Activated T-helper 2 cell treated with anti-CD3 and anti-CD28 coated beads, Interferon-gamma antibody, Interleukin-2, Interleukin-4, amounts not matched to agents 10 μg/mL and 5 μg/mL and 100 μg/mL, durations not matched to agents 14 hours and 24 hours and 36 hours (primary cell): ENCODE data around the gene WNT8A. TPM values are rescaled to one million over a fixed set of nuclear protein-coding genes. Genes with fewer than 3 reads are reported as not detected.
A peak's percentile ranks its signal among the peaks of the same experiment; 100 is the strongest.
"Not testable (repeated sequence)": the region's sequence is repeated elsewhere in the genome, so short reads cannot be mapped to it uniquely, and the experiment has no call there.

ENCODE experiments used
- DNase-seq: peaks from one replicate; pipeline ENCODE4 v3.0.0; 2021; ENCODE audit warnings: low spot score
- H3K27ac Mint-ChIP-seq: one replicate; pipeline ENCODE4 v1.8.0; 2021; ENCODE audit warnings: mixed read lengths
- H3K27me3 Mint-ChIP-seq: one replicate; pipeline ENCODE4 v1.8.0; 2021; ENCODE audit warnings: low read depth, mixed read lengths
- H3K36me3 Mint-ChIP-seq: one replicate; pipeline ENCODE4 v1.8.0; 2021; ENCODE audit warnings: low read depth, mixed read lengths
- H3K4me1 Mint-ChIP-seq: one replicate; pipeline ENCODE4 v1.8.0; 2021; ENCODE audit warnings: low read depth, mixed read lengths
- H3K4me3 Mint-ChIP-seq: one replicate; pipeline ENCODE4 v1.8.0; 2021; ENCODE audit warnings: low read depth, mild to moderate bottlenecking, moderate library complexity, mixed read lengths
- H3K9me3 Mint-ChIP-seq: one replicate; pipeline ENCODE4 v1.8.0; 2021; ENCODE audit warnings: mixed read lengths
- intact Hi-C: fragments of 100-400 bp; cut with micrococcal nuclease; formaldehyde crosslinking; loops from one replicate; pipeline ENCODE4 v1.15.1; 2023
- total RNA-seq: library from RNA; stranded (reverse); gene quantifications from 2 replicates; pipeline ENCODE4 v1.2.3, GENCODE V29; 2022

The WNT8A gene
- total RNA-seq, 1 donor from 2014 or later: not detected

DNA sequence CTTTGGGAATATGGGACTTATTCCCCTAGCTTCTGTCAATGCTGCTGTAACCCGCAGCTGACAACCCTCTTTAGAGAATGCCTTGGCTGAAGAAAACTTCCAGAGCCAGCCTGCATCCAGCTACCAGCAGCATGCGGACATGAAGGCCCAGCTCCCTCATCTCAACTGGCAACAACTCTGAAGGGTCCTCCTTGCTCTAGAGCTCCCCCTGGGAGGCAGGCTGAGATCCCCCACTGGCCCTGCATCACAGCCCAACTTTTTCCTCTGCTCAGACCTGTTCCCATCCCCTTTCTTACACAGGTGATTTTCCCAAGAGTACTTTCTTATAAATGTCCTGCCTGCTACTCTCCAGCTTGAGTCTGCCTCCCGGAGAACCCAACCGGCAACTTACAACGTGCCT is 18.7 kb upstream of the WNT8A start:
- intact Hi-C loops: loop anchor here (5.0 kb wide), 1 partner anchor 288 kb away; no protein-coding TSS in a partner anchor
- H3K27me3 Mint-ChIP-seq: no peaks in the 10 kb centered on the region
- no peak overlapping the region for H3K27ac Mint-ChIP-seq
- H3K4me3 Mint-ChIP-seq: no peak overlapping the region
- no peaks in the 10 kb centered on the region for H3K9me3 Mint-ChIP-seq
- DNase-seq: no peak
- no peaks in the 10 kb centered on the region for H3K36me3 Mint-ChIP-seq
- H3K4me1 Mint-ChIP-seq: peaks cover 4% of the 10 kb centered on the region

DNA sequence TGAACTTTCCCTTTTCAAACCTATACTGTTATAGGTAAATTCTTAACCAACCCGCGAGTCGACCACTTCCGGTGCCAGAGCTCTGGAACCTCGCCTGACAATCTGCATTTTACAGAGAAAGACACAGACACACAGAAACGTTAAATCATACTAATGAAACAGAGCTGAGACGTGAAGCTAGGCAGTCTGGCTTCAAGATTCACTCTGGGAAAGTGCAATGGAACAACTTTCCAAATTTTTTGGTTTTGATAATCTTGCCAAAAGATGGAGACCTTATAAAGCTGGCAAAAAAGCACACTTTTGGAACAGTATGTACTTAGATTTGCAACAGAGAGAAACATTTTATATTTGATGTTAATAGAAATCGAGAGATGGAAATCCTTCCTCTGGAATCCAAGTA is 15.9 kb upstream of the WNT8A start:
- H3K4me3 Mint-ChIP-seq: no peak overlapping the region
- intact Hi-C loops: loop anchor here (1.0 to 5.0 kb wide), 3 partner anchors 32 to 439 kb away; no protein-coding TSS in a partner anchor
- no peaks in the 10 kb centered on the region for H3K9me3 Mint-ChIP-seq
- no peaks in the 10 kb centered on the region for H3K36me3 Mint-ChIP-seq
- peaks cover 7% of the 10 kb centered on the region for H3K4me1 Mint-ChIP-seq
- H3K27me3 Mint-ChIP-seq: no peaks in the 10 kb centered on the region
- no peak overlapping the region for H3K27ac Mint-ChIP-seq
- no peak for DNase-seq

DNA sequence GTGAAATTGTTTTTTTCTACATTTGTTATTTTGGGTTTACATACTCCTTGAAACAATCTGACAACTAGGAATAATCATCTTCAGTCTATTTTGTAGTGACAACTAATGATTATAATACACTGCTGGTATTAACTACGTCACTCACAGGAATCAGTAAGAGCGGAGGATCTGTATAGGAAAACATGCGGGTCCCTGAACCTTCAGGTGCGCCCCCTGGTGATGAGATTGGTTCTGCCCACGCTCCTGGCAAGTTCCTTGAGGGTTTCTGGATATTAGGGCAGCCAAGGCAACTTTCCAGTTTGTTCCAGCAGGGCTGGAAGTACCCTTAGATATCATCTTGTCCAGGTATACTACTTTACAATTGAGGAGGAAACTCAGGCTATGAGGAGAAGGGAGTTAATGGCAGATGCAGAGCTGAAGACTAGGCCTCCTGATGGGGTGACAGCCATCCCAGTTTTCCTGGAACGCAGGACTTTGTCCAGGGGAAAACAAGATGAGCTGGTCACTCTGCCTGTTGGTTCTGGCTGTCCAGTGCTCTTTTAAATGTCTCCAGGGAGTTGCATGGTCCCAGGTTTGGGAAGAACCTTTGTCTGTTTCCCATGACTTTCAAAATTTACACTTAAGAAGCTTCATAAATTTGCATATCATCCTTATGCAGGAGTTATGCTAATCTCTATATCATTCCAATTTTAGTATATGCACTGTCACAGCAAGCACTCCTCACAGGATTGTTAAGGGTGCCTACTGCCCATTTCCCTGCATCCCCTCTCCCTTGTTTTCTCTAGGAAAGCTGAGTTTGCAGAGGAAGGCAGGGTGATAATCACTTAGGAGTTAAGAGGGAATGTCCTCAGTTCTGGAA is 14.9 kb upstream of the WNT8A start:
- no peaks in the 10 kb centered on the region for H3K36me3 Mint-ChIP-seq
- no peak overlapping the region for H3K27ac Mint-ChIP-seq
- no peaks in the 10 kb centered on the region for H3K9me3 Mint-ChIP-seq
- intact Hi-C loops: loop anchor here (1.0 to 5.0 kb wide), 3 partner anchors 33 to 440 kb away; no protein-coding TSS in a partner anchor
- H3K4me3 Mint-ChIP-seq: no peak overlapping the region
- H3K4me1 Mint-ChIP-seq: peaks cover 7% of the 10 kb centered on the region
- peak; percentile 48 for DNase-seq
- H3K27me3 Mint-ChIP-seq: no peaks in the 10 kb centered on the region

DNA sequence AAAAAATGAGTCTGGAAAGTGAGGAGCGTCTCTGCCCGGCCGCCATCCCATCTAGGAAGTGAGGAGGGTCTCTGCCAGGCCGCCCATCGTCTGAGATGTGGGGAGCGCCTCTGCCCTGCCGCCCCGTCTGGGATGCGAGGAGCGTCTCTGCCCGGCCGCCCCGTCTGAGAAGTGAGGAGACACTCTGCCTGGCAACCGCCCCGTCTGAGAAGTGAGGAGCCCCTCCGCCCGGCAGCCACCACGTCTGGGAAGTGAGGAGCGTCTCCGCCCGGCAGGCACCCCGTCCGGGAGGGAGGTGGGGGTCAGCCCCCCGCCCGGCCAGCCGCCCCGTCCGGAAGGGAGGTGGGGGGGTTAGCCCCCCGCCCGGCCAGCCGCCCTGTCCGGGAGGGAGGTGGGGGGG is 13.8 kb upstream of the WNT8A start:
- H3K36me3 Mint-ChIP-seq, intact Hi-C loops, H3K27ac Mint-ChIP-seq, H3K9me3 Mint-ChIP-seq, H3K4me1 Mint-ChIP-seq, H3K4me3 Mint-ChIP-seq, DNase-seq, H3K27me3 Mint-ChIP-seq: not testable (repeated sequence)

DNA sequence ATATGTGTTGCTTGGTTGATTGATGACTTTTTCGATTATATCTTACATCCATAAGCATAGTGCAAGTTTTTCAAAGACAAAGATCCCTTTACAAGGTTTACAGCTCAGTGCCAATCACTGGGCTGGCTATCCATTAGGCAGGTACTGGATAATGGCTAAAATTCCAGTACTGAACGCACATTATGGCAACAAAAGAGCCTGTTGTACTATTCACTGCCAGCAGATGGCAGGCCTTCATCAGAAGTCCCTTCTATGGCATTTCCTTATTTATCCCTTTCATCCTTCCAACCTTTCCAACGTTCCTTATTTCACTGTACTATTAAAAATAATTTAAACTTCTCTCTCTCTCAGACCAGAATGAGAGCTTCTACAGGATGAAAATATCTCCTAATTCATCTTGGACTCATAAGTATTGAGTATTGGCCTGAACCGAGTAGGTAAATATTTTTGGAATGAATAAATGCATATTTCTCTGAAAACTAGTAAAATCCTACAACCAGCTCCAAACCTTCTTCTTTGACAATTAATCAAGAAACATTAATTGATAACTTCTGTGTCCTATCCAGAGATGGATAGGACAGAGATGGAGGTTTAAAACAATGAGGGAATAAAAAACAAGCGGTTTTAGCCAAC is 6.7 kb upstream of the WNT8A start:
- Mint-ChIP-seq H3K27me3 (no peaks in the 10 kb centered on the region), H3K4me3 (no peak overlapping the region), H3K9me3 (no peaks in the 10 kb centered on the region), H3K36me3 (no peaks in the 10 kb centered on the region), H3K27ac (no peak overlapping the region), H3K4me1 (peaks cover 12% of the 10 kb centered on the region)
- intact Hi-C loops: loop anchor here (1.0 kb wide), 1 partner anchor 56 kb away; no protein-coding TSS in a partner anchor
- DNase-seq: peak; percentile 19

DNA sequence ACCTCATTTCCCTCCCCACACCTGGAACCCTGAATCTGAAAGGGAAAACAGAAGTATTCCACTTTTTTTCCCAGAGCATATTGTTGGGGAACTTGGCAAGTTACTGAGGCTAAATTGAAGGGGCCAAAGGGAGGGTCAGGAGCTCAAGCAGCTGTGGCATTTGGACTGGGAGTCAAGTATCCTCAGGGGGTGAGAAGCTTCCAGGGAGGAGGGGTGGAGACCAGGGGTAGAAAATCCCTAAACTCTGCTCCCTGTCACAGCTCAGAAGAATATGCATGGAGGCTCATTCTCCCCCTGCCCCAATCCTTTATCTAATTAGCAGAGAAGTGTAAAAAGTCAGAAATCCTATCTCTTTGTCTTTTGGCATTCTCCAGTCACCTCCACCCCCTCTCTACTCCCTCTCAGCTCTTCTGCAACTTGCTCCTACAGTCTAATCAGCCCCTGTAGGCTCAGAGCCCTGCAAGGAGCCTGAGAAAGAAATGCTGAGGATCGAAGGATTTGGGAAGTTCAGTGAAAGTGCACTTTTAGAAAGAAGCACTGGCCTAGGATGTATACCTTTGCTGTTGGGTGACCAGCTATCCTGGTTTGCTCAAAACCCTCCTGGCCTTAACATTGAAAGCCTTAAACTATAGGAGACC is 5.7 kb upstream of the WNT8A start:
- no peak overlapping the region for H3K27ac Mint-ChIP-seq
- peaks cover 12% of the 10 kb centered on the region for H3K4me1 Mint-ChIP-seq
- H3K36me3 Mint-ChIP-seq: no peaks in the 10 kb centered on the region
- no peaks in the 10 kb centered on the region for H3K9me3 Mint-ChIP-seq
- H3K27me3 Mint-ChIP-seq: no peaks in the 10 kb centered on the region
- H3K4me3 Mint-ChIP-seq: no peak overlapping the region
- intact Hi-C loops: no loop called here
- DNase-seq: no peak

DNA sequence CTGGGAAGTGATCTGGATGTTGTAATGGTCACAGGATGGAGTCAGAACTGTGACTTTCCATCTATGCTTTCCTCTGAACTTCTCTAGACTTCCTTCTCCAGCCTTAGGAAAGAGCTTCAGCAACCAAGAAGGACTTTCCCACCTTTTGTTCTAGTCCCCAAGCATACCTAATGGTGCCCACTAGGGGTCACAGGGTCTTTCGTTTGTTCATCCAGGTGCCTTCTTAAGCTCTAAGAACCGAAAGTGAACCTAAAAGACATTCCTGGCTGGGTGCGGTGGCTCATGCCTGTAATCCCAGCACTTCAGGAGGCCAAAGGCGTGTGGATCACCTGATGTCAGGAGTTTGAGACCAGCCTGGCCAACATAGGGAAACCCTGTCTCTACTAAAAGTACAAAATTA is 1.8 kb upstream of the WNT8A start:
- DNase-seq: no peak
- H3K4me1 Mint-ChIP-seq: peaks cover 12% of the 10 kb centered on the region
- no peak overlapping the region for H3K4me3 Mint-ChIP-seq
- intact Hi-C loops: no loop called here
- H3K27me3 Mint-ChIP-seq: no peaks in the 10 kb centered on the region
- no peaks in the 10 kb centered on the region for H3K36me3 Mint-ChIP-seq
- no peak overlapping the region for H3K27ac Mint-ChIP-seq
- no peaks in the 10 kb centered on the region for H3K9me3 Mint-ChIP-seq

DNA sequence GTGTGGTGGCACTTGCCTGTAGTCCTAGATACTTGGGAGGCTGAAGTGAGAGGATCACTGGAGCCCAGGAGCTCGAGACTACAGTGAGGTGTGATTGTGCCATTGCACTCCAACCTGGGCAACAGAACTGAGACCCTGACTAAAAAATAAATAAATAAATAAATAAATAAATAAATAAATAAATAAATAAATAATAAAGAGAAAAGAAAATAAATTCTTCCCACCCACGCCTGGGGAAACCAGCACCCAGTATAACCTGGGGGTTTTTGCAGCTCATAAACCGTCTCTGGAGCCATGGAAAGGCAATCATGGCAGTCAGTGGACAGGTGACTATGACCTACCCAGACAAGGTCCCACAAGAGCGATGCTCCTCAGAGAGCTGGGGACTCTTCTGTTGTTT is 7.9 kb downstream of the WNT8A start:
- Mint-ChIP-seq H3K36me3 (no peaks in the 10 kb centered on the region), H3K4me3 (no peak overlapping the region), H3K27ac (no peak overlapping the region), H3K4me1 (peaks cover 28% of the 10 kb centered on the region), H3K27me3 (no peaks in the 10 kb centered on the region), H3K9me3 (no peaks in the 10 kb centered on the region)
- intact Hi-C loops: no loop called here
- DNase-seq: no peak

DNA sequence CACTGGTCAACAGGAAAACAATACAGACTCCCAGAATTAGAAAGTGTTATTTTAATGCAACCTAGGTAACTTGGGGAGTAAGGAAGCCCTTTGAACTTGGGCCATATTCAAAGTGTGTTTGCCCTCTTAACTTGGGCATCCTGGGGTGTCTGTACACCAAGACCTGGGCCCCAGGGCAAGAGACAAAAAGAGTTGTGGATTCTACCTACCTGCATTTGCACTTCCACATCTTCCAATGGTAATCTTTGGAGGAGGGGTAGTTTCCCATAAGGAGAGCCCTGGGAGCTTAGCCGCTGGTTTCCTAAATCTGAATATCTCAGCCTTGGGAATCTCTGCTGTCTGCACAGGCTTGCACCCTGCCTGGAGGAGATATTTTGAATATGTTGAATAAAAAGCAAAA is 8.5 kb downstream of the WNT8A start:
- H3K4me3 Mint-ChIP-seq: no peak overlapping the region
- DNase-seq: no peak
- no peaks in the 10 kb centered on the region for H3K27me3 Mint-ChIP-seq
- peaks cover 32% of the 10 kb centered on the region for H3K4me1 Mint-ChIP-seq
- intact Hi-C loops: no loop called here
- H3K36me3 Mint-ChIP-seq: no peaks in the 10 kb centered on the region
- no peak overlapping the region for H3K27ac Mint-ChIP-seq
- no peaks in the 10 kb centered on the region for H3K9me3 Mint-ChIP-seq

DNA sequence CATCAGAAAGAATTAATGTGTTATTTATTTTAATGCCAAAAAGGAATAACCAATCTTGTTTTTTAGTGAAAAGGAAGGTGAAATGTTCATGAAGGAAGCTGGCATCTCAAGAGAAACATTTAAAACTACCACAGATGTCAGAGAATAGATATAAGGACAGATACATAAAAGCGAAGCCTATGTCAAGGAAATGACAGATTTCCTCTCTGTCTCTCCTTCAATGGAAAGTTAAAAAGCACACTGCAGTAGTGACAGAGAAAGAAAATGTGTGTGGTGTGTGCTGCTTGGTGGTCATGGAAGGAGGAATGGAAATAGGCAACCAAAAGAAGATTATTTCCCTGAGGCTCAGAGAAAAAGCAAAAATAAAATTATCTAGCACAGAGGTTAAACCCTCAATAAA is 9.2 kb downstream of the WNT8A start:
- H3K4me3 Mint-ChIP-seq: no peak overlapping the region
- no peak for DNase-seq
- no peaks in the 10 kb centered on the region for H3K9me3 Mint-ChIP-seq
- no peak overlapping the region for H3K27ac Mint-ChIP-seq
- no peaks in the 10 kb centered on the region for H3K27me3 Mint-ChIP-seq
- peaks cover 35% of the 10 kb centered on the region for H3K4me1 Mint-ChIP-seq
- H3K36me3 Mint-ChIP-seq: no peaks in the 10 kb centered on the region
- intact Hi-C loops: no loop called here

DNA sequence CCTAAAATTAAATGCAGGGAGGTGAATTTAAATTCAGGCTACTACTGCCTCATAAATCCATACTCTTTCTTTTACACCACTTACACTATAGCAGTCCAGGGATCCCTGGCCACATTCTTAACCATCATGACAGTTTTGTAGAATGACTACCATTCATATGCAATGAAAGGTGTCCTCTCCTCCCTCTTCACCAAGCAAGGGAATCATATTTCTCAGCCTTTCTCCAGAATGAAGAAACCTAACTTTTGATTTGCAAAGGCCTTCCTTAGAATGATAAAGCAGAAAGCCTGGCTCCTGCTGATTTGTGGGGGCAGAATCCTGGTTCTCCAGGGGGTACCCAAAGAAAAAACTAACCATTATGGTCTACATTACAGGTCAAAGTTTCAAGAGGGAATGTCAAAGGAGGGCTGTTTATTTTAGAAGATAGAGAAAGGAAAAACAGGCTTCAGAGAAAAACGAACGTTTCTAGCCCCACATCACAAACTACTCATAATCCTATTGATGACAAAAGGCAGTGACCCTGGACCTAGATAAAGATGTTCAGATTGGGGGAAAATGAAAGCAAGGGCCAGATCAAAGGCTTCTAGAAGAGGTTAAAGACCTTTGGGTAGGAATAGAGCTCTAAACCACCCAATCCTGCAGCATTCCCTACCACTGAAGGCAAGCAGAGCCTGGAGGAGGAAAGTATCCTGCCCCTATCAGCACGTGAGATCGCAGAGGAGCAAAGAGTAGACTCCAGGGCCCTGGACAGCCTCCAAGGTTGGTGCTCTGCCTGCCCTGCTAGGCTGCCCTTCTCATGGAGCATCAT is 11.5 kb downstream of the WNT8A start:
- DNase-seq: no peak
- Mint-ChIP-seq H3K27me3 (peaks cover 4% of the 10 kb centered on the region), H3K36me3 (no peaks in the 10 kb centered on the region), H3K9me3 (no peaks in the 10 kb centered on the region), H3K27ac (no peak overlapping the region), H3K4me3 (no peak overlapping the region), H3K4me1 (peaks cover 35% of the 10 kb centered on the region)
- intact Hi-C loops: no loop called here

DNA sequence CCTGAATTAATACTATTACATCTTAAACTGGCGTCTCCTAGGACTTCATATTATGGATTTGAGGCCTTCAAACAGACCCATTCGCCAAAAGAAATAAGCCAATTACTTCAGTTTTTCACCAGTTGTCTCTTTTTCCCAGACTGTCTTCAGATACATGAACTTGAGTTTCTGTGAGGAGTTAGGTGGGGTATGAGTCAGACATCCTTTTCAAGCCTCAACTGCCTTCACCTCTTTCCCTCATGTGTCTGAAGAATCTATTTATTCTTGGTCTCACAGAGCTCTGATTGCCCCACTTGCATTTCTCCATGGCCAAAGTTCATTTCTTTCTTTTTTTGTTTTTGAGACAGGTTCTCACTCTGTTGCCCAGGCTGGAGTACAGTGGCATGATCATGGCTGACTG is 12.5 kb downstream of the WNT8A start:
- Mint-ChIP-seq H3K4me3 (no peak overlapping the region), H3K36me3 (no peaks in the 10 kb centered on the region), H3K4me1 (peaks cover 35% of the 10 kb centered on the region), H3K9me3 (no peaks in the 10 kb centered on the region), H3K27ac (no peak overlapping the region), H3K27me3 (peaks cover 4% of the 10 kb centered on the region)
- intact Hi-C loops: no loop called here
- no peak for DNase-seq
